ENCODE measurements around the gene H2BK1.
A peak's percentile ranks its signal among the peaks of the same experiment; 100 is the strongest.

Gene H2BK1

GRCh38 chr7:151246102-151246850 is 36.0 kb upstream of the H2BK1 start:
- in situ Hi-C loops (cut with HindIII; ENCODE audit: low pct_ligation_motif_present, low pct_unique_long_range_greater_than_20kb, low sequenced_read_pairs) = no loop called here
- DNase-seq = no peak

DNA sequence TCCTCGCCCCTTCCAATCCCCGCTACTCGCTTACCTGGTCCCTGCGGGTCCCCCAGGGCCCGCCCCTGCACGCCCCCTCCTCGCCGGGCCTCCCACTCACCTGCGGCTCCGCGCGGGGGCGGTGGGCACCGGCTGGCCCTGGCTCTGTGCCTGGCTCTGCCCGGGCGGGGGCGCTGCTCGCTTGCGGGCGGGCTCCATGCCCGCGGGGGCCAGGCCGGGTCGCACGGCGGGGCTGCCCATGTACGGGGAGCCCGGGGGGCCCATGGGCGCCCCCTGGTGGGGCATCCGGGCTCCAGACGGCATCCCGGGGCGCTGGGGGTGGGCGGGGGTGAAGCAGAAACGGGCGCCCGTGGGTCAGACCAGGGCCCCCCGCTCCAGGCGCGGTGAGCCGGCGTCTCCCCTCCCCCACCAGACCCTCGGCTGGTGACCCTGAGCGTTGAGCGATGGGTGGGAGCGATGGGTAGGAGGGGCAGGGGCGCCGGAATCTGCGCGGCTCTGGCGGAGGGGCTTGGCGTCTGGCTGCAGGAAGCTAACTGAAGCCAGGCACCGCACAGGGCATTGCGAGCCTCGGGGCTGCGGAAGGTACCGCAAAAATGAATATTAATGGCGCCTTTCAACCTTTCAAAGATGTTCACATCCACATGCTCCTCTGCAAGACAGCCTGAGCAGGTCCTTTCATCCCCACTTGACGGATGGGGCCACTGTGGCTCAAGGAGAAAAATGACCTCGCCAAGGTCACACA is 35.2 kb upstream of the H2BK1 start:
- DNase-seq = peak; percentile 67
- in situ Hi-C loops (cut with HindIII; ENCODE audit: low pct_ligation_motif_present, low pct_unique_long_range_greater_than_20kb, low sequenced_read_pairs) = no loop called here

DNA sequence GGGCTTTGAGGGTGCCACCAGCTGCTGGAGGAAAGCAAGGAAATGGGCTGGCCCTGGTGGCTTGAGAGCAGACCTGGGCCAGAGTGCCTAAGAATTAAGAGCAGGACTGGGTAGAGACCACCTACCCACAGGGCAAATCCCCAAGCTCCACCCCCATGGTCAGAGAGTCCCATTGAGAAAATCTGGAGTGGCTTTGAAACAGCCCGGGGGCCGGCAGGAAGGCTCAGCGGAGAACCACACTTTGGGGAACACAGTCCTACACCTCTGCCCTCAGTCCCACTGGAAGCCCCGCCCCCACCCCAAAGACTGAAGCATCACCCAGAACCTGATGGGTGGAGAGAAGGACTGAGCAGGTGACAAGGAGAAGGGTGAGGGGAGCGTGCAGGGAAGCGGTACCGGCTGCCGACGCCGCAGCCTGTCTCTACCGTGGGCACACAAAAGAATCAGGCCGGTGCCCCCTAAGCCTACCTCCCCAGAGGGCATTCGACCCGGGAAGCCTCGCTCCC is 34.6 kb upstream of the H2BK1 start:
- in situ Hi-C loops (cut with HindIII; ENCODE audit: low pct_ligation_motif_present, low pct_unique_long_range_greater_than_20kb, low sequenced_read_pairs) = no loop called here
- no peak for DNase-seq

- DNase-seq = peak; percentile 69
- in situ Hi-C loops (cut with HindIII; ENCODE audit: low pct_ligation_motif_present, low pct_unique_long_range_greater_than_20kb, low sequenced_read_pairs) = no loop called here
Measured at GRCh38 chr7:151244196-151244840, 34.0 kb upstream of the H2BK1 start.

GRCh38 chr7:151243408-151244195 is 33.3 kb upstream of the H2BK1 start:
- DNase-seq = no peak
- in situ Hi-C loops (cut with HindIII; ENCODE audit: low pct_ligation_motif_present, low pct_unique_long_range_greater_than_20kb, low sequenced_read_pairs) = no loop called here

GRCh38 chr7:151243045-151243349 is 32.7 kb upstream of the H2BK1 start:
- in situ Hi-C loops (cut with HindIII; ENCODE audit: low pct_ligation_motif_present, low pct_unique_long_range_greater_than_20kb, low sequenced_read_pairs) = no loop called here
- DNase-seq = no peak

- in situ Hi-C loops (cut with HindIII; ENCODE audit: low pct_ligation_motif_present, low pct_unique_long_range_greater_than_20kb, low sequenced_read_pairs) = no loop called here
- DNase-seq = no peak
Measured at GRCh38 chr7:151242159-151243044, 32.1 kb upstream of the H2BK1 start.

DNA sequence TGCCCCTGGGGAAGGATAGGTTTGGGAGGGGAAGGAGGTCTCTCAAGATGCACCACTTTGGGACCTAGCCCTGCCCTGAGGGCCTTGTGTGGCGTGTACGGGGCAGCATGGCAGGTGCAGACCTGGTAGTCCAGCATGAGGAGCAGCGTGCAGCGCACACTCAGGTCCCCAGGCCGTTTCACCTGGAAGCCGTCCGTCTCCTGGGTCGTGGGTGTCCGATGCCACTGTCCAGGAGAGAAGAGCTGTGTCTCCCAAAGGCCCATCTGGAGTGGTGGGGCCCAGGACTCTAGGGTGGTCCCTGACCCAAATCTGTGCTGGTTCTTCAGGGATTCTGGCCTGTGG is 31.4 kb upstream of the H2BK1 start:
- DNase-seq = no peak
- in situ Hi-C loops (cut with HindIII; ENCODE audit: low pct_ligation_motif_present, low pct_unique_long_range_greater_than_20kb, low sequenced_read_pairs) = no loop called here

DNA sequence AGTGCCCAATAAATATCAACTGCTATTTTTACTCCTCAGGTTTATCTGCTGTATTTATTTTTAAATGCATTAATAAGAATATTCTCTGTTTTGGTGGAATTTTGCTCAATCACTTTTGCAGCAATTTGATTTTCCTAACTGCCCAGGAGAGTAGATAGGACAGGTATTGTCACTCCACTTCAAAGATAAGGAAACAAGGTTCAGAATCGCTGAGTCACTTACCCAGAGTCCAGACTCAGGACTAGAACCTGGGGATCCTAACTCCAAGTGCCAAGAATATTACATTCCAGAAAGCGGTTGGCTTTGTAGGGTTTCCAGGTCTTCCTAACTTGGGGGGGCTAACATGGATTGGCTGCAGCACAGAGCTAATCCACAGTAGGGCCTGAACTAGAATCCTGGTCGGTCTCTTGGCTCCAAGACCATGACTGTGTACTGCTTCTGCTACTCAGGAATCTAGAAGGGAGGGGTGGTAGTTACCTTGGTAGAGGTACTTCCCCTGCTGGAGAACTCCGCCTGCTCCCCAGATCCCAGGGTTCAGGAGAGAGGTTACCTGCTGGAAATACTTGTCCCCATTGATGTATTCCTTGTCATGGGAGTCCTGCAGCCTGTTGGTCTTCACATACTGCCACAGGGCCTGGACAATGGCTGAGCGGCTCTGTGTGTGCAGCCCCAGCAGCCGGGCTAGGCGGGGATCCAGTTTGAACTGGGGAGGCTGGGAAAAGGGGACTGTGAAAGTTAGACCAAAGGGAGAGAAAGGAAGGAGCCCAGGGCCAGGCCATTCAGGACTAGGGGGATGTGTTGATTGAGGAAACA is 30.9 kb upstream of the H2BK1 start:
- in situ Hi-C loops (cut with HindIII; ENCODE audit: low pct_ligation_motif_present, low pct_unique_long_range_greater_than_20kb, low sequenced_read_pairs) = no loop called here
- DNase-seq = no peak

DNA sequence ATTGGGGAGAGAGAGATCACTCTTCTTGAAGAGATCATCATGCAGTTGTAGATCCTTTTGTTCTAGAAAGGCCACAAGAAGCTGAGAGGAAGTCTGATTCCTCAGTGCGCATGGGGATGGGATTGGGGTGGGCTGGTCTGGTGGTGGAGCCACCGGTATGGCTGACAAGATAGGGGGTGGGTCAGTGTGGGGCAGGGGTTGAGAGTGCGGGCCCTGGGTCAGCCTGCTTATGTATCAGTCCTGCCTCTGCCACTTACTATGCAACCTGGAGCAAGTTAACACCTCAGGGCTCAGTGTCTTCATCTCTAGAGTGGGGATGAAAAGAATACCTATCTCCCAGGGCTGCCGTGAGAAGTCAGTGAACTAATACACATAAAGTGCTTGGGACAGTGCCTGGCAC is 30.2 kb upstream of the H2BK1 start:
- no peak for DNase-seq
- in situ Hi-C loops (cut with HindIII; ENCODE audit: low pct_ligation_motif_present, low pct_unique_long_range_greater_than_20kb, low sequenced_read_pairs) = no loop called here

DNA sequence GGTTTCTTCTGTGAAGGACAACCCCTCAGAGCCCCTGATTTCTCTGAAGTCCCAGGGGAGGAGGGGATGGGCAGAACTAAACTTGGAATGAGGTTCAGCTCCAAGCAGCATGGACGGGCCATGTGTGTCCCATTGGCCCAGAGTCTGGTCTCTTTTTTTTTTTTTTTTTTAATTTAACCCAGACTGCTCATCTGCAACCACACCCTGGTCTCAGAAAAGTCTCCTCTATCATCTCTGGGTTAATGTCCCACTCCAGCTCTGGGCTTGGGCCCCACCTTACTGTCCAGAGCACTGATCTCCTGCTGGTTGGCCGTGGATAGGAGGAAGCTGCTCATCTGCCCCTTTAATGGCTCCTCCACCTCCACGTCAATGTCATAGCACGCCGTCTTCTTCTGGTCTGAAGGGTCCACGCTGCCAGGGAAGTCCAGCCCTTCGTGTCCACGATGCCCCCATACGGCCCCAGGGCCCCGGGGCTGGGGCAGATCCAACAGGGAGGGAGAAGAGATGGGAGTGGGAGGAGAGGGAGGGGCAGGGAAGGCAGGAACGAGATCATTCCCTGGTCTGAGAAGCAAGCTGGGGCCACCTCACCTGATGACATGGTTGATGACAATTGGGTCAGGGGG is 29.7 kb upstream of the H2BK1 start:
- in situ Hi-C loops (cut with HindIII; ENCODE audit: low pct_ligation_motif_present, low pct_unique_long_range_greater_than_20kb, low sequenced_read_pairs) = no loop called here
- no peak for DNase-seq

- in situ Hi-C loops (cut with HindIII; ENCODE audit: low pct_ligation_motif_present, low pct_unique_long_range_greater_than_20kb, low sequenced_read_pairs) = no loop called here
Measured at GRCh38 chr7:151238924-151239836, 28.9 kb upstream of the H2BK1 start.

GRCh38 chr7:151238190-151238810 is 28.0 kb upstream of the H2BK1 start:
- in situ Hi-C loops (cut with HindIII; ENCODE audit: low pct_ligation_motif_present, low pct_unique_long_range_greater_than_20kb, low sequenced_read_pairs) = no loop called here
- no peak for DNase-seq

More at GRCh38 chr7:151238924-151239836, 28.9 kb upstream of the H2BK1 start:
- no peak for DNase-seq

DNA sequence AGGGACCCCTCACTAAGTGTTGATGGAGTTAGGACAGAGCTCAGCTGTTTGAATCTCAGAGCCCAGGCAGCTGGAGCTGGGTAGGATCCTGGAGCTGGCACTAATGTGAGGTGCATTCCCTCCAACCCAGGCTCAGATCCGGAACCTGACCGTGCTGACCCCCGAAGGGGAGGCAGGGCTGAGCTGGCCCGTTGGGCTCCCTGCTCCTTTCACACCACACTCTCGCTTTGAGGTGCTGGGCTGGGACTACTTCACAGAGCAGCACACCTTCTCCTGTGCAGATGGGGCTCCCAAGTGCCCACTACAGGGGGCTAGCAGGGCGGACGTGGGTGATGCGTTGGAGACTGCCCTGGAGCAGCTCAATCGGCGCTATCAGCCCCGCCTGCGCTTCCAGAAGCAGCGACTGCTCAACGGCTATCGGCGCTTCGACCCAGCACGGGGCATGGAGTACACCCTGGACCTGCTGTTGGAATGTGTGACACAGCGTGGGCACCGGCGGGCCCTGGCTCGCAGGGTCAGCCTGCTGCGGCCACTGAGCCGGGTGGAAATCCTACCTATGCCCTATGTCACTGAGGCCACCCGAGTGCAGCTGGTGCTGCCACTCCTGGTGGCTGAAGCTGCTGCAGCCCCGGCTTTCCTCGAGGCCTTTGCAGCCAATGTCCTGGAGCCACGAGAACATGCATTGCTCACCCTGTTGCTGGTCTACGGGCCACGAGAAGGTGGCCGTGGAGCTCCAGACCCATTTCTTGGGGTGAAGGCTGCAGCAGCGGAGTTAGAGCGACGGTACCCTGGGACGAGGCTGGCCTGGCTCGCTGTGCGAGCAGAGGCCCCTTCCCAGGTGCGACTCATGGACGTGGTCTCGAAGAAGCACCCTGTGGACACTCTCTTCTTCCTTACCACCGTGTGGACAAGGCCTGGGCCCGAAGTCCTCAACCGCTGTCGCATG is 27.2 kb upstream of the H2BK1 start:
- DNase-seq = no peak
- in situ Hi-C loops (cut with HindIII; ENCODE audit: low pct_ligation_motif_present, low pct_unique_long_range_greater_than_20kb, low sequenced_read_pairs) = no loop called here

DNA sequence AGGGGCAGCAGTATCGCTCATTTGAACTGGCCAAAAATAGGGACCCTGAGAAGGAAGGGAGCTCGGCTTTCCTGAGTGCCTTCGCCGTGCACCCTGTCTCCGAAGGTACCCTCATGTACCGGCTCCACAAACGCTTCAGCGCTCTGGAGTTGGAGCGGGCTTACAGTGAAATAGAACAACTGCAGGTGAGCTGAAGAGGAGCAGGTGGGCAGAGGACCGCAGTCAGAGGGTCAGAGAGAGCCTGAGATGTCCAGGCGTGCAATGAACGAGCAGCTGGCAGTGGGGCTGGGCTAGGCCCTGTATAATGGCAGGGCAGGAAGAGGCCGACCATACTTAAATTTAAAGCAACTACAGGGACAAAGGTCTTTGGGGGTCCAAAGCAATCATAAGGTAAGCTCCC is 26.1 kb upstream of the H2BK1 start:
- DNase-seq = no peak
- in situ Hi-C loops (cut with HindIII; ENCODE audit: low pct_ligation_motif_present, low pct_unique_long_range_greater_than_20kb, low sequenced_read_pairs) = no loop called here
